Lung (tissue), 12 donors: ENCODE measurements around the gene FHL1. TPM values are rescaled to one million over a fixed set of nuclear protein-coding genes. Genes with fewer than 3 reads are reported as not detected.

Experiments
- ATAC-seq: fragments of 200-7000 bp; cut with Tn5 transposase; one replicate; pipeline ENCODE4 v1.9.1; 2020; ENCODE audit warnings: moderate number of reproducible peaks; ENCODE audit not compliant: insufficient read depth, low FRiP score
- DNase-seq, 3 donors: peaks; one replicate each; pipeline ENCODE4 v3.0.0-alpha.2; 2013 to 2017
- H3K27ac ChIP-seq, 2 donors: one replicate each; pipeline ENCODE4 v1.5.1; 2013; ENCODE audit warnings: mild to moderate bottlenecking in 2 of 2, moderate library complexity in 2 of 2, control low read depth in 1 of 2, inconsistent platforms in 1 of 2, low read depth in 1 of 2, low read length in 1 of 2
- H3K27me3 ChIP-seq, 3 donors: one replicate each; pipeline ENCODE4 v1.5.1; 2013; ENCODE audit warnings: low read length in 2 of 3; ENCODE audit not compliant: control insufficient read depth in 3 of 3, insufficient read depth in 3 of 3
- H3K36me3 ChIP-seq, 4 donors: one replicate each; pipeline ENCODE4 v1.5.1; 2013; ENCODE audit warnings: low read length in 4 of 4, mild to moderate bottlenecking in 1 of 4, moderate library complexity in 1 of 4; ENCODE audit not compliant: control insufficient read depth in 4 of 4, insufficient read depth in 4 of 4
- H3K4me1 ChIP-seq, 5 donors: one replicate each; pipeline ENCODE4 v1.5.1; 2013; ENCODE audit warnings: low read length in 5 of 5, mild to moderate bottlenecking in 2 of 5, moderate library complexity in 1 of 5; ENCODE audit not compliant: control insufficient read depth in 5 of 5, insufficient read depth in 5 of 5
- H3K4me3 ChIP-seq: one replicate; pipeline ENCODE4 v1.5.1; 2013; ENCODE audit warnings: mild to moderate bottlenecking, control low read depth, moderate library complexity
- H3K9ac ChIP-seq, 2 donors: one replicate each; pipeline ENCODE4 v1.5.1; 2013; ENCODE audit warnings: low read length in 2 of 2, control low read depth in 1 of 2; ENCODE audit not compliant: insufficient read depth in 1 of 2
- H3K9me3 ChIP-seq, 4 donors: one replicate each; pipeline ENCODE4 v1.5.1; 2013; ENCODE audit warnings: low read length in 3 of 4, mild to moderate bottlenecking in 1 of 4, moderate library complexity in 1 of 4; ENCODE audit not compliant: control insufficient read depth in 4 of 4, insufficient read depth in 3 of 4
- WGBS, 2 donors: extraction: QIAGEN DNeasy Blood & Tissue Kit; methylation state at CpG; one replicate each; pipeline ENCODE4 v1.1.7; 2013; 5-methylcytosine and 5-hydroxymethylcytosine counted together
- polyA plus RNA-seq, 2 donors: library from polyadenylated mRNA; stranded (reverse); fragments of 200-250 nt; gene quantifications; one replicate each; pipeline ENCODE4 v1.2.1, GENCODE V29; 2013
- total RNA-seq, 2 donors: library from RNA; depleted of rRNA in 1 of 2; stranded (reverse); fragments of >200 nt in 1 of 2; gene quantifications; one replicate each; pipeline ENCODE4 v1.2.1, GENCODE V29; 2014 to 2021
- TF ChIP-seq, protein P1 (sequence below): IDR thresholded peaks from 2 replicates; pipeline ENCODE4 v1.5.1; 2012; ENCODE audit warnings: mild to moderate bottlenecking; ENCODE audit errors: control extremely low read depth, extremely low read depth
- donor health status: control.
- donor health status: control.
- donor health status: Bipolar disorder and iron deficiency.
- donor health status: healthy.
- donor health status: DM: yes; HTN: yes; CAD: no.

FHL1 gene
- total and polyA plus RNA-seq, 4 donors: 49.6 to 313 (median 150) TPM

DNA sequence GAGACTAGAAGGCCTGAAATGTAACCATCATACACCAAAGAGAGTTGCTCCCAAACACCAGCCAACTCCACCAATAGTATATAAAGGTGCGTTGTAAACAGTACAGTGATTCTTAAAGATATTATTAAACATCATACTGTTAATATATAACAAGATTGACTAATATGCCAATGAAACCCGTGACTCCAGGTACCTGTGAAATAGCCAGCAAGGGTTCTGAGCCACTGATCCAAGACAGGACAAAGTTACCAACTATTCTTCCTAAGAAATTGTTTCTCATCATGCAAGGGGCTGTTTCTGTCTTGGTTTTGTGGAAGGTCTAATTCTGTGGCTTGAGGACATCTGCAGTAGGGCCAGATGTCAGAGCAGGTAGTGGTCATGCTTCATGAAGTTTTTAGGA is 47.2 kb downstream of the FHL1 start:
- Histone ChIP-seq H3K9me3 (peaks cover 0 to 2% (median 0%) of the 10 kb centered on the region in 4 donors), H3K36me3 (no peaks in the 10 kb centered on the region), H3K27ac (peak overlapping the region in 1 of 2 donors; percentile 87), H3K9ac (no peak overlapping the region), H3K4me3 (no peak overlapping the region), H3K27me3 (peaks cover 0 to 6% (median 4%) of the 10 kb centered on the region in 3 donors), H3K4me1 (peaks cover 0 to 30% (median 4%) of the 10 kb centered on the region in 5 donors)
- 77 to 92% methylated on average over 2 of the region's 2 CpGs for WGBS, 2 donors
- TF ChIP-seq, protein P1, sequence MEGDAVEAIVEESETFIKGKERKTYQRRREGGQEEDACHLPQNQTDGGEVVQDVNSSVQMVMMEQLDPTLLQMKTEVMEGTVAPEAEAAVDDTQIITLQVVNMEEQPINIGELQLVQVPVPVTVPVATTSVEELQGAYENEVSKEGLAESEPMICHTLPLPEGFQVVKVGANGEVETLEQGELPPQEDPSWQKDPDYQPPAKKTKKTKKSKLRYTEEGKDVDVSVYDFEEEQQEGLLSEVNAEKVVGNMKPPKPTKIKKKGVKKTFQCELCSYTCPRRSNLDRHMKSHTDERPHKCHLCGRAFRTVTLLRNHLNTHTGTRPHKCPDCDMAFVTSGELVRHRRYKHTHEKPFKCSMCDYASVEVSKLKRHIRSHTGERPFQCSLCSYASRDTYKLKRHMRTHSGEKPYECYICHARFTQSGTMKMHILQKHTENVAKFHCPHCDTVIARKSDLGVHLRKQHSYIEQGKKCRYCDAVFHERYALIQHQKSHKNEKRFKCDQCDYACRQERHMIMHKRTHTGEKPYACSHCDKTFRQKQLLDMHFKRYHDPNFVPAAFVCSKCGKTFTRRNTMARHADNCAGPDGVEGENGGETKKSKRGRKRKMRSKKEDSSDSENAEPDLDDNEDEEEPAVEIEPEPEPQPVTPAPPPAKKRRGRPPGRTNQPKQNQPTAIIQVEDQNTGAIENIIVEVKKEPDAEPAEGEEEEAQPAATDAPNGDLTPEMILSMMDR: no peak
- no peak for DNase-seq
- ATAC-seq: no peak

DNA sequence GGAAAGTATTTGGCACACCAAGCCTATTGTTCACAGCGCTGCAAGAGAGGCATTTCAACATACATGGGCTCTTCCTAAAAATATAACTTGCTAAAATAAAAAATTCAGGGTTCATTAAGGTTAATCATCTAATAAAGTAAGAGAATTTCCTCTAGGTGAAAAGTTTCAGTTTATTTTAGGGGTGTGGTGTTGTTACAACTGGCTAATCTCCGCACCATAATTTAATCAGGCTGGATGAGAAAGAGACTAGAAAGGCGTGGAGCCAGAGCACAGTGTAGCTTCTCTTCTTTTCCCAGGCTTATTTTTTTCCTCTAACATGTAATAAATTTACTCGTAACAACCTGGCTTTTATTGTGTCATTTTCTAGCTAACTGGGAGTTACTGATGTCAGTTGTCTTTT is 47.9 kb downstream of the FHL1 start:
- no peak for ATAC-seq
- TF ChIP-seq, protein P1: no peak
- peaks cover 0 to 7% (median 4%) of the 10 kb centered on the region in 3 donors for H3K27me3 ChIP-seq
- no peaks in the 10 kb centered on the region for H3K36me3 ChIP-seq
- H3K9me3 ChIP-seq: peaks cover 0 to 2% (median 0%) of the 10 kb centered on the region in 4 donors
- peaks cover 0 to 26% (median 4%) of the 10 kb centered on the region in 5 donors for H3K4me1 ChIP-seq
- H3K9ac ChIP-seq: no peak overlapping the region
- peak overlapping the region in 1 of 2 donors; percentile 94 for H3K27ac ChIP-seq
- H3K4me3 ChIP-seq: no peak overlapping the region
- DNase-seq: no peak
- 61 to 64% methylated on average over 4 of the region's 4 CpGs for WGBS, 2 donors

DNA sequence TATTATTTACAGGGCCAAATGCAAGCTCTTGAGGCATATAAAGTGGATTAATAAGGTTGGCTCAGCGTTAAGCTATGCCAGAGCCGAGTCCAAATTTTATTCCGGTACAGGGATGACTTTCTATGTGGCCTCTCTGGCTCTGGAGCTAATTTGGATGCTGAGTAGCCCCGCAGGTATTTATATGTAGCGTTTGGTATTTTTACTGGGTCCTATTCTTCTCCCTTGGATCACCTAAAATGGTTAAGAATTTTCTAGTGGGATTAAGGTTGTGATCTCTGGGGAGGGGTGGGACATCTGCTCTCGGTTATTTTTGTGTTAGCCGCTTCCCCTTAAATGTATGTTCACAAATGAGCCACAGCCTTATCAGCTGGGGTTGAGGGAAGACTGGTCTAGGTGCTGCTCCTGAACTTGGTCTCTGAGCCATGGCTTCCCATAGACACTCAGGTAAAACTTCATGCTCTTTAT is 49.4 kb downstream of the FHL1 start:
- Histone ChIP-seq H3K4me3 (no peak overlapping the region), H3K4me1 (peaks cover 0 to 23% (median 4%) of the 10 kb centered on the region in 5 donors), H3K27me3 (peaks cover 0 to 7% (median 4%) of the 10 kb centered on the region in 3 donors), H3K27ac (peak overlapping the region in 1 of 2 donors; percentile 66), H3K36me3 (no peaks in the 10 kb centered on the region), H3K9me3 (no peaks in the 10 kb centered on the region), H3K9ac (no peak overlapping the region)
- ATAC-seq (no peak), DNase-seq (no peak)
- WGBS, 2 donors: 77 to 87% methylated on average over 7 of the region's 7 CpGs
- TF ChIP-seq, protein P1: no peak

DNA sequence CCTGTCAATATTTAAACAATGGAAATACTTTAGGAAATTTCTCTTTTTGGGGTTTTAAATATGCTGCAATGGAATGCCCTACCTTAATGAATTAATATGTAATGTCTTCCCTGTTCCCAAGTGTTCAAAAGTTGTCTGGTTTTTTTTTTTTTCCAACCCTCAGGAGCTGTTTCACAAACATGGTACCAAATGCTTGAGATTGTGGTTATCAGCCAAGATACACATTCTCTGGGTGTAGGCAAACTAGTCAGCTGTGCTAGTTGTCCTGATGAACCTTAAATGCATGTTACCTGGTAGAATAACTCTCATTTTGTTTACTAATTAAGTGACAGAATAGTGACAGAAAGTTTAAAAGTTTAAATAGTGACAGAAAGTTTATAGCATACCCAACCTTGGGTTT is 50.7 kb downstream of the FHL1 start:
- H3K4me3 ChIP-seq: no peak overlapping the region
- peaks cover 0 to 19% (median 4%) of the 10 kb centered on the region in 5 donors for H3K4me1 ChIP-seq
- no peak for ATAC-seq
- H3K27ac ChIP-seq: peak overlapping the region in 1 of 2 donors; percentile 93
- no peak for DNase-seq
- H3K27me3 ChIP-seq: peaks cover 0 to 7% (median 4%) of the 10 kb centered on the region in 3 donors
- H3K36me3 ChIP-seq: no peaks in the 10 kb centered on the region
- no peak overlapping the region for H3K9ac ChIP-seq
- TF ChIP-seq, protein P1: no peak
- H3K9me3 ChIP-seq: no peaks in the 10 kb centered on the region
